Mesendoderm (in vitro differentiated cells): Measurements from ENCODE around the gene FCAR.
"Not testable (repeated sequence)": the region's sequence is repeated elsewhere in the genome, so short reads cannot be mapped to it uniquely, and the experiment has no call there.

Source experiments
- DNase-seq: peaks from one replicate; pipeline ENCODE4 v3.0.0; 2013
- H2AK5ac ChIP-seq: 2 replicates; pipeline ENCODE4 v1.6.1; 2013; ENCODE audit warnings: low read length, inconsistent platforms
- H2BK120ac ChIP-seq: 2 replicates; pipeline ENCODE4 v1.6.1; 2013; ENCODE audit warnings: low read depth, mild to moderate bottlenecking, low read length, moderate library complexity, mixed read lengths
- H2BK15ac ChIP-seq: replicated peaks from 2 replicates; pipeline ENCODE4 v1.6.1; 2013; ENCODE audit warnings: low read depth, mild to moderate bottlenecking, moderate library complexity
- H2BK5ac ChIP-seq: 2 replicates; pipeline ENCODE4 v1.6.1; 2013; ENCODE audit warnings: low read length, inconsistent platforms
- H3K18ac ChIP-seq: 2 replicates; pipeline ENCODE4 v1.6.1; 2013; ENCODE audit warnings: mild to moderate bottlenecking, low read length, mixed read lengths
- H3K23ac ChIP-seq: one replicate; pipeline ENCODE4 v1.6.1; 2013; ENCODE audit warnings: low read length
- H3K27ac ChIP-seq: 2 replicates; pipeline ENCODE4 v1.5.1; 2013; ENCODE audit warnings: low read depth, mild to moderate bottlenecking, inconsistent platforms, low read length, moderate library complexity
- H3K27me3 ChIP-seq: 2 replicates; pipeline ENCODE4 v1.6.1; 2013; ENCODE audit warnings: low read length, control low read depth, mild to moderate bottlenecking, inconsistent platforms; ENCODE audit not compliant: insufficient read depth, poor library complexity
- H3K36me3 ChIP-seq: 2 replicates; pipeline ENCODE4 v1.6.1; 2013; ENCODE audit warnings: low read length, inconsistent platforms; ENCODE audit not compliant: control insufficient read depth, insufficient read depth
- H3K4ac ChIP-seq: one replicate; pipeline ENCODE4 v1.6.1; 2013; ENCODE audit warnings: low read depth, mild to moderate bottlenecking, low read length, moderate library complexity
- H3K4me1 ChIP-seq: 2 replicates; pipeline ENCODE4 v1.6.1; 2013; ENCODE audit warnings: low read depth, low read length, inconsistent platforms; ENCODE audit not compliant: control insufficient read depth
- H3K4me2 ChIP-seq: 2 replicates; pipeline ENCODE4 v1.6.1; 2013; ENCODE audit warnings: low read length
- H3K4me3 ChIP-seq: 2 replicates; pipeline ENCODE4 v1.5.1; 2013; ENCODE audit warnings: mild to moderate bottlenecking, low read length
- H3K56ac ChIP-seq: one replicate; pipeline ENCODE4 v1.6.1; 2013; ENCODE audit warnings: low read length
- H3K79me1 ChIP-seq: 2 replicates; pipeline ENCODE4 v1.6.1; 2013; ENCODE audit warnings: low read length, inconsistent platforms
- H3K79me2 ChIP-seq: 2 replicates; pipeline ENCODE4 v1.6.1; 2013; ENCODE audit warnings: mild to moderate bottlenecking, low read length; ENCODE audit not compliant: control insufficient read depth, insufficient read depth
- H3K9ac ChIP-seq: 2 replicates; pipeline ENCODE4 v1.6.1; 2013; ENCODE audit warnings: low read length, inconsistent platforms
- H4K5ac ChIP-seq: one replicate; pipeline ENCODE4 v1.6.1; 2013; ENCODE audit warnings: low read length
- H4K8ac ChIP-seq: one replicate; pipeline ENCODE4 v1.6.1; 2013; ENCODE audit warnings: low read depth, mild to moderate bottlenecking, control low read depth, low read length, moderate library complexity
- WGBS: extraction: QIAGEN DNeasy Blood & Tissue Kit; methylation state at CpG from one replicate; pipeline ENCODE4 v1.1.7; 2013; ENCODE audit warnings: low lambda C conversion rate, missing lambda C conversion rate; ENCODE audit not compliant: insufficient coverage; ENCODE audit errors: extremely low coverage; 5-methylcytosine and 5-hydroxymethylcytosine counted together

Gene FCAR

GRCh38 chr19:54916822-54917221 is 42.8 kb downstream of the FCAR start:
- H3K23ac ChIP-seq: no peak overlapping the region
- H3K9ac ChIP-seq: no peak overlapping the region

GRCh38 chr19:54918499-54918898 is 44.5 kb downstream of the FCAR start:
- H3K56ac ChIP-seq: no peak overlapping the region
- no peak overlapping the region for H3K23ac ChIP-seq
- DNase-seq: peak; percentile 19
- no peak overlapping the region for H2AK5ac ChIP-seq
- H4K8ac ChIP-seq: no peak overlapping the region
- H4K5ac ChIP-seq: no peak overlapping the region
- H3K79me1 ChIP-seq: no peaks in the 10 kb centered on the region
- H2BK5ac ChIP-seq: no peak overlapping the region
- no peak overlapping the region for H2BK15ac ChIP-seq
- no peaks in the 10 kb centered on the region for H3K36me3 ChIP-seq
- no peak overlapping the region for H3K9ac ChIP-seq
- WGBS: no CpG with 5 or more reads among the region's 9 CpGs
- no peaks in the 10 kb centered on the region for H3K27me3 ChIP-seq
- no peaks in the 10 kb centered on the region for H3K4me1 ChIP-seq
- H3K18ac ChIP-seq: no peak overlapping the region
- no peak overlapping the region for H3K27ac ChIP-seq
- no peak overlapping the region for H3K4ac ChIP-seq
- H3K4me2 ChIP-seq: no peak overlapping the region
- no peak overlapping the region for H3K4me3 ChIP-seq
- no peaks in the 10 kb centered on the region for H3K79me2 ChIP-seq
- H2BK120ac ChIP-seq: no peak overlapping the region

More at GRCh38 chr19:54916822-54917221, 42.8 kb downstream of the FCAR start:
- Histone ChIP-seq H3K4ac (no peak overlapping the region), H3K4me1 (no peaks in the 10 kb centered on the region), H3K27me3 (no peaks in the 10 kb centered on the region), H3K79me1 (no peaks in the 10 kb centered on the region), H3K27ac (no peak overlapping the region), H2BK120ac (no peak overlapping the region), H2BK15ac (no peak overlapping the region), H3K36me3 (no peaks in the 10 kb centered on the region), H4K8ac (no peak overlapping the region), H3K79me2 (no peaks in the 10 kb centered on the region), H3K56ac (peak overlapping the region; percentile 34), H3K18ac (no peak overlapping the region), H2AK5ac (no peak overlapping the region), H3K4me3 (no peak overlapping the region), H4K5ac (no peak overlapping the region), H2BK5ac (no peak overlapping the region), H3K4me2 (no peak overlapping the region)
- no CpG with 5 or more reads among the region's 11 CpGs for WGBS
- DNase-seq: no peak

GRCh38 chr19:54919646-54920563 is 45.9 kb downstream of the FCAR start:
- not testable (repeated sequence) for H3K4me1 ChIP-seq, H4K5ac ChIP-seq, H3K4me2 ChIP-seq, H3K4me3 ChIP-seq, H3K79me1 ChIP-seq, H3K56ac ChIP-seq, H3K9ac ChIP-seq, H3K79me2 ChIP-seq, H3K27ac ChIP-seq, H2BK120ac ChIP-seq, H2BK15ac ChIP-seq, H2BK5ac ChIP-seq, H3K4ac ChIP-seq, H3K23ac ChIP-seq, H3K27me3 ChIP-seq, H3K36me3 ChIP-seq, H2AK5ac ChIP-seq, H4K8ac ChIP-seq
- H3K18ac ChIP-seq: peak overlapping the region; percentile 2
- DNase-seq: peak; percentile 59
- WGBS: no CpG with 5 or more reads among the region's 24 CpGs

- DNase-seq: no peak
- Histone ChIP-seq H3K27me3 (no peaks in the 10 kb centered on the region), H2BK15ac (no peak overlapping the region), H3K79me1 (no peaks in the 10 kb centered on the region), H3K4me2 (no peak overlapping the region), H2BK120ac (no peak overlapping the region), H3K23ac (no peak overlapping the region), H3K56ac (no peak overlapping the region), H3K9ac (no peak overlapping the region), H2AK5ac (no peak overlapping the region), H4K8ac (no peak overlapping the region), H3K4me1 (no peaks in the 10 kb centered on the region), H3K27ac (no peak overlapping the region), H3K79me2 (no peaks in the 10 kb centered on the region), H3K4ac (no peak overlapping the region), H3K18ac (no peak overlapping the region), H3K36me3 (no peaks in the 10 kb centered on the region), H3K4me3 (no peak overlapping the region), H2BK5ac (no peak overlapping the region), H4K5ac (no peak overlapping the region)
- WGBS: no CpG with 5 or more reads among the region's 7 CpGs
Measured at GRCh38 chr19:54921082-54921481, 47.0 kb downstream of the FCAR start.

DNA sequence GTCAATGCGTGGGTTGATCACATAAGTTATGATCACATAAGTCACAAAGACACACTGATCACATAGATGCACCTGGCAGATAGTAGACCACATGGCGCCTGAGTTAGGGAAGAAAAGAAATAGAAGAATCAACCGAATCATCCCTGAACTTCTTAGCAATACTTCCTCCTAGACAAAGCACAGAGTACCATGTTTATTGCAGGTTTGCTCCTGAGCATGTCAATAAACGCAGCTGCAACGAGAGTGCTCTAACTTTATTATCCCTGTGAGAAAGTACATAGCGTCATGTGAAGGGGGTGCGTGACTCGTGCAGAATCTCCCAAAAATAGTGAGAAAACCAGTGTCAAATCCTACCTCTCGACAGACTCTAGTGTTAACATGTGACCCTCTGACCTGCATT is 49.2 kb downstream of the FCAR start:
- Histone ChIP-seq H3K79me1 (no peaks in the 10 kb centered on the region), H3K27ac (no peak overlapping the region), H3K9ac (no peak overlapping the region), H3K56ac (no peak overlapping the region), H2BK15ac (no peak overlapping the region), H2AK5ac (no peak overlapping the region), H3K36me3 (no peaks in the 10 kb centered on the region), H4K5ac (no peak overlapping the region), H3K4me3 (no peak overlapping the region), H2BK120ac (no peak overlapping the region), H3K4me1 (no peaks in the 10 kb centered on the region), H3K4ac (no peak overlapping the region), H3K4me2 (no peak overlapping the region), H3K79me2 (no peaks in the 10 kb centered on the region), H4K8ac (no peak overlapping the region), H3K18ac (no peak overlapping the region), H3K23ac (no peak overlapping the region), H3K27me3 (no peaks in the 10 kb centered on the region), H2BK5ac (no peak overlapping the region)
- no peak for DNase-seq
- no CpG with 5 or more reads among the region's 9 CpGs for WGBS
